HS-5 (cell line): Measurements from ENCODE around the gene GZF1.
A peak's percentile ranks its signal among the peaks of the same experiment; 100 is the strongest.

Source experiments
- DNase-seq: peaks from one replicate; pipeline ENCODE4 v3.0.0-alpha.2; 2012; ENCODE audit warnings: low read depth

GZF1 gene

DNA sequence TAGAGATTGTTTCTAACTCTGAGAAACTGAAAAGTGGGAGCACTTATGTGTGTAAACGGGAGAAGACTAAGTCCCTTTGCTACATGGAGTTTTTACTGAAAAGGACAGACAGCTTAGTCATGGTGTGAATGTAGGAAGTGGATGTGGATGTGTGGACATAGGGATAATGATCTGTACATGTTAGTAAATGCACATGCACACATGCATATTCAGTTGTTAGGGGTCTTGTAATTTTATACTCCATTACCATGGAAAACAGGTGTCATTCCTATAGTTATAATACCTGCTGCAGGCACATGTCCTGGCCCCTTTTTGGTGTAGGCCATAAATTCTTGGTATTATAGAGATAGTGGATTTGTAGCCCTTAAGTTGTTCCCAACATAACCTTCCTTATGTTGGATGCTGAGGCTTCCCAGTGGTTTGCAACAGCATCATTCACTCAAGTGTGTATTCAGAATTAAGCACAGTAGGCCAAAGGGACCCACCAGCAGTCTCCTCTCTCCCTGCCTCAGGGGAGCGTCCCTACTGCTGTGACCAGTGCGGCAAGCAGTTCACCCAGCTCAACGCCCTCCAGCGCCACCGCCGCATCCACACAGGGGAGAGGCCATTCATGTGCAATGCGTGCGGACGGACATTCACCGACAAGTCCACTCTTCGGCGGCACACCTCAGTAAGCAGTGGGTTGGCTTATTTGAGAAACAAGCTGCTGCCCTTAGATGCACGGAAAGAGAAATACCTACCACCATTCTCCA is 7.3 kb downstream of the GZF1 start:
- no peak for DNase-seq

DNA sequence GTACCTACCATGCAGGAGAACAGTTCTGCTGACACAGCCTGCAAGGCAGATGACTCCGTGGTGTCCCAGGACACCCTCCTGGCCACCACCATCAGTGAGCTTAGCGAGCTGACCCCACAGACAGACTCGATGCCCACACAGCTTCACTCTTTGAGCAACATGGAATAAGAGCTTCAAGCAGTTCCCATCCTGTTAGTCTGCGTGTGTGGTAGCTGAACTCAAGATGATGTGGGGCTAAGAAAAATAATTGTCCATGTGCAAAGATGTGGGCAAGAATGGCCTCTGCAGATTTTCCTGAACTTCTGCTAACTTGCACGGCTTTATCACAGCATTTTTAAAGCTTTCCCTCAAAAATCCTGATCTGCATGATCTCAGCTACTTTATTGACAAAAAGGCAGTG is 8.3 kb downstream of the GZF1 start:
- no peak for DNase-seq

- DNase-seq, result no peak
These were observed 8.9 kb downstream of the GZF1 start for GRCh38 chr20:23370873-23371272.

GRCh38 chr20:23371496-23371895 is 9.5 kb downstream of the GZF1 start:
- DNase-seq, result no peak

- DNase-seq, result no peak
These were observed 12.5 kb downstream of the GZF1 start for GRCh38 chr20:23374441-23374840.

DNA sequence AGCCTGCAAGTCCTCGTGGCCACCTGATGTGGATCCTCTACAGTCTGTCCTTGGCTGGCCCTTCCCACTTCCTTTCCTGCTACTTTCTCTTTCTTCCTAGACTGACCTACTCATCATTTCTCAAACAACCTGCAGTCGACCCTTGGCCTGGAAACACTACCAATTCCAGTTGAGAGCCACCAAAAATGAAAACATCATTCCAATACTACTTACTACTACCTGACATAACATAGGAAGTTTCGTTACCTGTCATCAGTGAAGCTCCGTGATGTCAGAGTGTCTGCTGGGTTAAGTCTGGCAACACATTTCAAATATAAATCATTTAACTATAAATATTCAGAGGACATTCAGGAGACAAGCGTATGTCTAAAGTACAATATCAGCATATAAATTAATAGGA is 13.8 kb downstream of the GZF1 start:
- no peak for DNase-seq

- DNase-seq, result no peak
These were observed 17.8 kb downstream of the GZF1 start for GRCh38 chr20:23379772-23380171.

GRCh38 chr20:23381876-23382275 is 19.9 kb downstream of the GZF1 start:
- no peak for DNase-seq

- no peak for DNase-seq
These were observed 24.5 kb downstream of the GZF1 start for GRCh38 chr20:23386304-23387117.

- no peak for DNase-seq
These were observed 25.1 kb downstream of the GZF1 start for GRCh38 chr20:23387118-23387443.

DNA sequence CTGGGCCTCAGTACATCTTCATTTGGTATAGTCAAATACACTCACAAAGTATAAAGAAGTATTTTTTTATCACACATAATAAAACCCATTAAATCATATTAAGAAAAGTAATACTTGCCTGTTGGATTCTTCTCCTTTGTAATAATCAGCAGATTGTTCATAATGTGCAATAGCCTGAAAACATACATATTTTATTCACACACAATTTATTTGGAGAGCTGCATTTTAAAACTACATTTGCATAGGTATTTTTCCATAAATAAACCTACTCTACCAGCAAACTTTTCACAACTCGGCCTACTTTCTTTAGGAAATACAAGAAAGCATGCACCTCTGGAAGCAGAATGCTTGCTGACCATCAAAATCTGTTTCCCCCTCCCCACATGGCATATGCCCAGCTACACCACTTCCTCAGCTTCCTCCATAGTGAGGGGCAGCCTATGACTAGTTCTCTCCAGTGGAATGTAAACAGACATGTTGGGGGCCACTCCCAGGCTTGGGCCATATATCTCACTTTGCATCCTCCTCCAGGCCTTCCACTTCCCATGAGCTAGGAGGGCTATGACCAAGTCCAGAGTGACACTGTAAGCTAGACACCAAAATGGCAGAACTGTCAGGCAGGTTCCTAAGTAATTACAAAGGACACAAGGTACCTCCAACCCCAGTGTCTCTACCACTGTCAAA is 28.3 kb downstream of the GZF1 start:
- no peak for DNase-seq

DNA sequence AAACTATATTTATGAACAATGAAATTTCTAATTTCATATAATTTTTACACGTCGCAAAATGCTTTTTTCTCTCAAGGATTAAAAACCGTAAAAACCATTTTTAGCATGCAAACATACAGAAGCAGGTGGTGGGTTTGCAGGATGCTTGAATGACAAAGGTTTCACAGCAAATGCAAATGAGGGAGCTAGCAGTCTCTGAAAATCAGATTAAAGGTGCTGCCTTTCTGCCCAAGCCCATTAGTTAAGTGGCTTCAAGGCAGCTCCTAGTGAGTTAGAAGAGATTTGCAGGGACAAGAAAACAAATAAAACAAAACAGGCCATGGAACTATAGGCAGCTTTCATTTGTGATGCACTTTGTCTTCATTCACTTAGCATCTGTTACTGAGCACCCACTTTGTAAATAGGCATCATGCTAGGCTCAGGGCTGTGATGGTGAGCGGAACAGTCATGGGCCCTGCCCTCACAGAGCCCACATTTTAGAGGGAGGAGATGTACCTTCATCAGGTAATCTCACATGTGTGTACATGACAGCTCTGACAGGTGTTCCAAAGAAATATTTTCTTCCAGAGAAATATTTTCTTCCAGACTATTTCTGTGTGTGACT is 29.8 kb downstream of the GZF1 start:
- DNase-seq, result no peak

DNA sequence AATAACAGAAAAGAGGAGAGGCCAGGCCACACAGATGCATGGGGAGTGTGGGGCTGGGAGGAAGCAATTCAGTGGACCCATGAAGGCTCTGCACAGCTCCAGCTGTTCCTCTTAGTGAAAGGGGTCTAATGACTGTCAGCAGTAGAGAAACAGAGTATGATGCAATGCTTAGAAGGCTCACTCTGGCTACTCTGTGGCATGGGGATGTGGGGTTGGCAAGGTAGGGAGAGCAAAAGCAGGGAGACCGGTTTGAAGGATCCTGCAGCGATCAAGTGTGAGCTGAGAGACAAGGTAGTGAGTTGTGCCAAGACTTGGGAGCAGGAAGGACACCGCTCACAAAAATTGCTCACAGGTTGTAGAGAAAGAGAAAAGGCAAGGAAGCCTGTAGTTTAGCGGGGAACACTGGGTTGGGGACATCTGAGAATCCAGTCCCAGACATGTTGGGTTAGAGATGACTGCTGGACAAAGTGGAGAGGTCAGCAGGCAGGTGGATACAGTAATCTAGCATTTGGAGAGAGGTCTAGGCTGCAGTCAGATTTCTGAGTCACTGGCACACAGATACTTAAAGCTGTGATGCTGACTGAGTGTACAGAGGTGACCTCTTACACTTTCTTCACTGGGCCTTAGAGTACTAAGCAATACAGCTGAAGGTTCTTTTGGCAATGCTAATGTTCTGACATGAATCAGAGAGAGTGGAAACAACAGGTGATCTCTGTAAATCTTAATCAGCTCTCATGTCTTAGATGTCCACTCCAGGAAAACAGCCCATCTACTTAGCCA is 32.2 kb downstream of the GZF1 start:
- no peak for DNase-seq

DNA sequence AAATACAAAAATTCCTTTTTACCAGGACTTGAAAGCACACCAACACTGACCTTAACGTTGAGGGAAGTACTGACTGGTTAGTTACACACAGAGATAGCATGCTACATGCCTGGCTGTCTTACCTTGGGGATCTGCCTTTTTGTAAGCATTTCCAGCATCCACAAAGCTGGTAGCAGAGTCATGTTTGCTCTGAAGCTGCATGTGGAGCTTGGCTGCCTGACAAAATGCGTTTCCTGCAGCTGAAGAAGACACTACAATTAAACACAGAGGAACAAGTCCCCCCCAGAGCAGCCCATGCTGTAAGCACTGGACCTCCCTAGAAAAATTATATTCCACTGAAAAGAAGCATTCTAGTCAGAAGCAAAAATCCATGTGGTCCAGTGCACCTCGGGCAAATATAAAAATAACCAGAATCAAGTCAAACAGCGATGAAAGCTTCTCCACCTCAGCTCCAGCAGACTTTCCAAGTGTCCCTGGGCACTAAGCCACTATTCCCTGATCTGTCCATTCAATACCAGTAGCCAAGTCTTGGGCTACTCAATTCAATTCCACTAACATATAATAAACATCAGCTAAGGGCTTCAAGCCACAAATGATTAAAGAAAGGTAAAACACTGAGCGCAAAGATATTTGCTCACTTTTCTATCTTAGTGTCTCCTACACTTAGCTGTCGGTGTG is 35.1 kb downstream of the GZF1 start:
- DNase-seq, result no peak

- no peak for DNase-seq
These were observed 36.0 kb downstream of the GZF1 start for GRCh38 chr20:23397961-23398360.

- peak; percentile 30 for DNase-seq
These were observed 37.7 kb downstream of the GZF1 start for GRCh38 chr20:23399568-23400241.

- no peak for DNase-seq
These were observed 39.1 kb downstream of the GZF1 start for GRCh38 chr20:23401051-23401450.

DNA sequence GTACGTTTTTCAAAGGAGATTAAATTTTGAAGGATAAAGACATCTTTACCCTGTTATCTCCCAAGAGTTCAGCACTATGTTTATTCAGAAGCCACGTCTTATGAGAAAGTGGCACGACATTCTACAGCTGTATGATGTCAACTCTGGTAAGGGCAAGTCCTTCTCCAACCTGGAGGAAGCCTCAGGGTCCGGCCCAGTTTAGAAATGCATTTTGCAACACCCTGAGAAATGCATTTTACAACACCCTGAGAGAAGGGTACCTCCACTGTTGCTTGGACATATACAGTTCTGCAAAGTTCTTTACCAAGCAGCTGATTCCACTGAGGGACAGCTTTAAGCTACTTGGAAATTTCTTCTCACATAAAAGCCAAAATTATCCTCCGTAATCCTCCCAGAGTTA is 41.8 kb downstream of the GZF1 start:
- no peak for DNase-seq

- DNase-seq, result no peak
These were observed 42.2 kb downstream of the GZF1 start for GRCh38 chr20:23404196-23404595.

- no peak for DNase-seq
These were observed 44.9 kb downstream of the GZF1 start for GRCh38 chr20:23406880-23407279.
